ENCODE measurements around the gene CELF2.

DNA sequence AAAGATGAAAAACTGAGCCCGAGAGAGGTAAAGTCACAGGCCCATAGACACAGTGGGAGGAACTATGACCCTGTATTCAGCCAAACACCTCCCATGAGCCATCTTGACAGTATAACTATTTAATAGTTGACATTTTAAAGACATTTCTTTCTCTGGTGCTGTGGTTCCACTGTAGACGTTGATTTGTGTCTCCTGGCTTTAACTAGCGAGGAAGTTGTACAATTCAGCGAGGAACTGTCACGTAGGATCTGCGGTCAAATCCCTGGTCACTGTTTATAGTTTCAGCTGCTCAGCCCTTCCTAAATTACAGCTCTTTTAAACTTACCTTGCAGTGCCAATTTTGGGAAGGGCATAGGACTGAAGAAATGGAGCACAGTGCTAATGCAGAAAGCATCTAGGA, 7.1 kb upstream of the CELF2 start:
- TF ChIP-seq, protein P1, sequence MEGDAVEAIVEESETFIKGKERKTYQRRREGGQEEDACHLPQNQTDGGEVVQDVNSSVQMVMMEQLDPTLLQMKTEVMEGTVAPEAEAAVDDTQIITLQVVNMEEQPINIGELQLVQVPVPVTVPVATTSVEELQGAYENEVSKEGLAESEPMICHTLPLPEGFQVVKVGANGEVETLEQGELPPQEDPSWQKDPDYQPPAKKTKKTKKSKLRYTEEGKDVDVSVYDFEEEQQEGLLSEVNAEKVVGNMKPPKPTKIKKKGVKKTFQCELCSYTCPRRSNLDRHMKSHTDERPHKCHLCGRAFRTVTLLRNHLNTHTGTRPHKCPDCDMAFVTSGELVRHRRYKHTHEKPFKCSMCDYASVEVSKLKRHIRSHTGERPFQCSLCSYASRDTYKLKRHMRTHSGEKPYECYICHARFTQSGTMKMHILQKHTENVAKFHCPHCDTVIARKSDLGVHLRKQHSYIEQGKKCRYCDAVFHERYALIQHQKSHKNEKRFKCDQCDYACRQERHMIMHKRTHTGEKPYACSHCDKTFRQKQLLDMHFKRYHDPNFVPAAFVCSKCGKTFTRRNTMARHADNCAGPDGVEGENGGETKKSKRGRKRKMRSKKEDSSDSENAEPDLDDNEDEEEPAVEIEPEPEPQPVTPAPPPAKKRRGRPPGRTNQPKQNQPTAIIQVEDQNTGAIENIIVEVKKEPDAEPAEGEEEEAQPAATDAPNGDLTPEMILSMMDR (IDR thresholded peaks at IDR 0.05), result no peak
- TF ChIP-seq POLR2A (IDR thresholded peaks at IDR 0.05) (no peak), EP300 (IDR thresholded peaks at IDR 0.05) (peak in 3 of 4 donors; percentile 8 to 65 (median 30))

Data from sigmoid colon (tissue), 4 donors.